ENCODE data around the gene PRPF19. TPM values are rescaled to one million over a fixed set of nuclear protein-coding genes. Genes with fewer than 3 reads are reported as not detected.

Gene PRPF19
- total RNA-seq, result 37.5 TPM

DNA sequence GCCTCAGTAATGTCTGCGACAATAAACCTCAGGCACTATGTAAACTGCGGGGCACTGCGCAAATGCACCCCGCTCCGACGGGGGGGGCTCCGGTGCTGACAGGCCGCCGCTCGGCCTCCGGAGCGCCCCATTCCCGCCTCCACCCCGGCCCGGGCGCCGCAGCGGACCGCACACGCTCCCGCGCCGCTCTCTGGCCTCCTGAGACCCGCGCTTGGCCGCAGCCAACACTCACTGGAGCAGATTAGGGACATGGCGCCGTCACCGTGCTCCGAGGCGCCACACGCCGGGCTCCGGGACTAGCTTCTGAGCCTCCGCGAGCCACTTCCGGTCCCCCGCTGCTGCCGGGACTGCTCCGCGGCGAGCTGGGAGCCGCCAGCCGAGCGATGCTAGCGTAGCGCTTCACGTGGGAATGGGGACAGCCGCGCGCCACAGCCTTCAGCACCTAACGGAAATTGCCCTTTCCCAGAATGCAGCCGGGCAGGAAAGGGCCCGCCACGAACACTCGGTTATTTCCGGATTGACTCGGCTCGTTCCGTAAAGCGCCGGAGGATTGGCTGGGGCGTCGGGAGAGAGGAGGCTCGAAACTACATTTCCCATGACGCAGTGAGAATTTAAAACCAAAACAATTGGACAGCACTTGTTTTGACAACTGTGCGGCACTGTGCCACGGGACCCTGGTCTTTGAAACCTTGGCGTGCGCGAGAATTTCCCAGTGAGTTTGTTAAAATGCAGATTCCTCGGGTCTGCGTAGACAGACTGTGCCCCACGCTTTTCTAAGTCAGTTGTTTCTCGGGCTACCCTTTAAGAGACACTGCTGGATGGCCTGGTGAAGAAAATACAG, at the start of gene PRPF19:
TSS of gene PRPF19 (minus strand) at position 454 of the 841 bp plus-strand sequence. CDS start at position 251, 203 bp downstream.
- DNase-seq (ENCODE audit: low spot score in 2 of 2) (peak; percentile 96 to 97), FAIRE-seq (peak; percentile 56)

DNA sequence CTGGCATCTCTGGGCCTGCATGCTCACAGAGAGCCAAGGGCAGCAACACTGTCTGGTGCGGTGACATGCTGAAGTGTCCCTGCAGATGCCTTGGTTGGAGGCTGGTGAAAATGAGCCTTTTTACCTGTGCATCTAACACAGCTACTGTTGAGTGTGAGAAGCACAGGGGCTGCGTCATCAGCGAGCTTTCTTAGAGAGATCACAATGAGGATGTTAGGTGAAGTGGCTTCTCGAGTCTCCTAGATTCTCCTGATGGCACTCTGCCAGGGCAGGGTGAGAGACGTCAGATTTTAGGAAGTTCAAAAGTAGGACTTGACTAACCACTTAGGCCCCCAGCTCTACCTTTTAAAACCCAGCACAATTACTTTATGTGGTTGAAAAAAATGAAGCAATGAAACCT, 49.2 kb upstream of the PRPF19 start:
- DNase-seq (ENCODE audit: low spot score in 2 of 2) (no peak), FAIRE-seq (no peak)

DNA sequence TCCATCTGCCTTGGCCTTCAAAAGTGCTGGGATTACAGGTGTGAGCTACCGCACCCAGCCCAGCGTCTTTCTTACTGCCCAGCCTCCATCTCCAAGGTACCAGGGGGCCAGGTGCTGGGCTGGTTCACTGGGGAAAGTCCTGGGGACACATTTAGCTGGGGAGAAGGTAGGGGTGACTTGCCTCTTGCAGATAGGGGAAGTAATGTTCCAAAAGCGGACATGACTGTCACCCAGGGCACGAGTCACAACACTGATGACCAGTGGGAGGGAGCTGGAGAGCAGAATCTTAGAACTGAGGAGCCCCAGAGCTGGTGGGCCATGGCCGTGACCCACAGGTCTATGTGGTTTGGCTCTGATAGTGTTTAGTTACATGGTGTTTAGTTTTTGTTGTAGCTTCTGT, 48.0 kb upstream of the PRPF19 start:
- FAIRE-seq, result no peak
- no peak for DNase-seq (ENCODE audit: low spot score in 2 of 2)

DNA sequence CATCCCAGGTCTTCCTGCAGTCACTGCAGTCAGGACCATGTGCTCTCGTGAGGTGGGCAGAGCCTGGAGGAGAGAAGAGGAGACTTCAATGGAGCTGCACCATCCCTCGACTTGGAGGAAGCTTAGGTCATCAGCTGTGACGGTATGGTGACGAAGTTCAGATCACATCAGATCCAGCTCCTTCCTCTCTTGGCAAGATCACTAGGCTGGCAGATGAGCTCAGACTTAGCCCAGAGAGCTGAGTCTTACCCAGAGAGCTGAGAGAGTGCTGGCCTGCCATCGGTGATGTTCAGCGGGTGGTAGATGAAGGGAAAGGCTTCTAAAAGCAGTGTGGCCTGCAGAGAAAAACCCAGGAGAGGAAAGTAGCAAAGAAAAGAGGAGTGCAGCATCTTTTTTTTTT, 47.4 kb upstream of the PRPF19 start:
- DNase-seq (ENCODE audit: low spot score in 2 of 2), result no peak
- no peak for FAIRE-seq

DNA sequence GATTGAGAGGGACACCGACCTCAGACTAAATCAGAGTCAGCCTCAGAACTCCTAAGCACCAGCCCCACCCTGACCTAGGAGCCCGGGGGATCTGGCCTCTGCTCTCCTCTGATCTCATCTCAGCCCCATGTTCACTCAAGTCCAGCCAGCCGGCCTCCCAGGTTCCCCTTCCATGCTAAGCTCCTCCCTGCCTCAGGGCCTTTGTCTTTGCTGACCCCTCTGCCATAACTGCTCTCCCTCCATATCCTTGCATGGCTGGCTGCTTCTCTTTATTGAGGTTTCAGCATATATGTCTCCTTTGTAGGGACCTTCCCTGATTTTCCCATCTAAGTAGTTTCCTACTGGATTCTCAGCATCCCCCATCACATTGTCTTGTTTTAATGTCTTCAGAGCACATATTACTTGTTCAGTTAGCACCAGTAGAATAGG, 46.4 kb upstream of the PRPF19 start:
- FAIRE-seq (no peak), DNase-seq (ENCODE audit: low spot score in 2 of 2) (no peak)

DNA sequence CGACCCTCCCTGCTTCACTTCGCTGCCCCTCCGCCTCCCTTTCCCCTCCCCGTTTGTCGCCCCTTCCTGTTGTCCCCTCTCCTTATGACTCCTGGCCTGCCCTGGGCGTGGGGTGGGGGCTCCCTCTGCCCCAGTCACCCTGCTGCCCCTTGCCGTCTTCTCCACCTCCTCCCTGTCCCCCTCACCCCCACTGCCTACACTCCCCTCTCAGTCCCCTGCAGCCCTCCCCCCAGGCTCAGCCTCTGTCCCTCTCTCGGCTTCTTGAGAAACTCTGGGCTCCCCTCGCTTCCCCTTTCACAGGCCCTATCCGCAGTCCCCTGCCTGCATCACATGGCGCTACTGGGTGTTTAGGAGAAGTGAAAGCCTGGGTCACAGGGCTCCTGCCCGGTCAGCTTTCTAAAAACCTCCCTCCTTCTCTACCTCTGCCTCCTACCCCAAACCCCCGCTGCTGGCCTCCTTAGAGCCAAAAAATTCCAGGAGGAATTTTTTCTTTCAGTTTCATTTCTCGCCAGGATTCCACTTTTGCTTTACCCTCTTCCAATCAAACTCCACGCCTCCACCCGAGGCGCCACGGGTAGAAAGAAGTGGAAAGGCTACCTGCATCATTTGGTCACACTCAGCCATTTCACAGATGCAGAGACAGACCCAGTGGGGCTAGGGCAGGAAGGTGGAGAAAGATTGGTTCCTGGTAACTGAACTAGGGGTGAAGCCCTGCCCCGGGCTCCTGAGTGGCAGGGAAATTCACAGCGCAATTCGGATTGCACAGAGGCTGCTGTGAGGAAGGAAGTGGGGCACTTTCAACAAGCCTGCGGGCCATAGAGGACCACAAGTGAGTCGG, 45.7 kb upstream of the PRPF19 start, which contains the start of gene SLC15A3:
TSS of gene SLC15A3 (minus strand) at position 273 of the 838 bp plus-strand sequence. CDS start 625 bp downstream, outside the sequence.
- FAIRE-seq (no peak), DNase-seq (ENCODE audit: low spot score in 2 of 2) (no peak)

DNA sequence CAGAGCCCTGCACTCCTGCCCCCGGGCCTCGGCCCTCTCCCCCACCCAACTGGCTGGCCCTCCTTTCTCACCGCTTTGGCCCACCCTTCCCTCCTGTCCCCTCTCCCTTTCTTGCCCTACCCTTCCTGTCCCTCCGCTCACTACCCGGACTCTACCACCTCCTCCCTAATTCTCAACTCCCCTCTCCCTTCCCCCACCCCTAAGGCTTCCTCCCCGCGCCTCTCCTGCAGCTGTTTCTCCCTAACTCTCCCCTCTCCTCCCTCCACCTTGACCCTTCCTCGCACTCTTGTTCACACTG, 45.2 kb upstream of the PRPF19 start:
- no peak for FAIRE-seq
- DNase-seq (ENCODE audit: low spot score in 2 of 2), result no peak

DNA sequence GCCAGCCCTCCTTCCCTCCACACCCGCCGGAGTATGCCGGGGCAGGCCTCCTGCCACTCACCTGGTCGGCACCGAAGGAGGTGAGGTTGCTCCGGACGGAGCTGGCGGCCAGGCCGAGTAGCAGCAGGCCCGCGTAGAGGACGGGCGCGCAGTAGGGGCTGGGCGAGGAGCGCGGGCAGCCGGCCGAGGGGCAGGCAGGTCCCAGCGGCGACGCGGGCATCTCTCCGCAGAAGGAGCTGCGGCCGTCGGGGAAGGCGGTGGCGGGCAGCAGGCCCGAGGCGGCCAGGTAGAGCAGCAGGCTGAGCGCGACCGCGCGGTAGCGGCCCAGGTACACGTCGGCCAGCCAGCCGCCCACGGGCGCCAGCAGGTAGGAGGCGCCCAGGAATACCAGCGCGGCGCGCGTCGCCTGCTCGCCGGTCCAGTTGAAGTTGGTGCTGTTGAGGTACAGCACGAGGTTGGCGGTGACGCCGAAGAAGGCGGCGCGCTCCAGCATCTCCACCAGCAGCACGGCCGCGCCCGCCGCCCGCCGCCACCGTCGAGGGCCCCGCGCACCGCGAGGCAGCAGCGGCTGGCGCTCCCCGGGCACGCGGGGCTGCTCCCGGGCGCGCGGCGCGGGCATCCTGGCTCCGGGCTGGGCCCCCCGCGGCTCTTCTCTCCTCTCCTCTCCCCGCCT, 44.7 kb upstream of the PRPF19 start:
- FAIRE-seq (no peak), DNase-seq (ENCODE audit: low spot score in 2 of 2) (no peak)

DNA sequence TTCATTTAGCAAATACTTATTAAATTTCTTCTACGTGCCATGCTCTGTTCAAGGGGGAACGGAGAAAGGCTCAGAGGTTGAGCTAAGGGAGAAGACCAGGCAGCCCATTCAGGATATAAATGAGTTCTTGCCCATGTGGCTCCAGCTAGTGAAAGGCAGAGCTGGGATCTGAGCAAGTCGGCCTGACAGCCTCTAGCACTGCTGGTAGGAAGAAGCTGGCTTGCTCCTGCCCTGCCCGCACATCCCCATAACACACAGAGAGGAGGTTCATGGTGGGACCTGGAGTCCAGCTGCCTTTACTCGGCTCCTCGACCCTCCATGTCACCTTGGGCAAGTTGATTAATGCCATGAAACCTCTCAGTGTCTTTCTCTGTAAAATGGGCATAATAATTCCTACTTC, 43.6 kb upstream of the PRPF19 start:
- FAIRE-seq, result no peak
- DNase-seq (ENCODE audit: low spot score in 2 of 2), result no peak

DNA sequence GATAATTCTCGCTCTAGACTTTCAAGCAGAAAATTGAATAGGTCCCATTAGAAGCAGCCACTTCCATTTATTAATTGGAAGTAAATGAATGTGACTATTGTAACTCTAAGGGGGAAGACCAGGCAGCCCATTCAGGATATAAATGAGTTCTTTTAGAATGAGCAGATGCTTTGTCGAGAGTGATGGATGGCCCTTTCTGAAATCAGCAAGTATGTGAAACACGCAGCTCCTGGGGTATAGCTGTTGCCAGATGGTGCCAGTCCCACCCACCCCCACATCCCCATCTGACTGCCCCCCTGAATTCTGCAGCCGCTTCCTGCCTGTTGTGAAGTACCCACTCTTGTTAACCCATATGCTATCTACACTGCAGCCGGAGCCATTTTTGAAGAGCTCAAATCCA, 41.9 kb upstream of the PRPF19 start:
- FAIRE-seq, result no peak
- DNase-seq (ENCODE audit: low spot score in 2 of 2), result no peak

DNA sequence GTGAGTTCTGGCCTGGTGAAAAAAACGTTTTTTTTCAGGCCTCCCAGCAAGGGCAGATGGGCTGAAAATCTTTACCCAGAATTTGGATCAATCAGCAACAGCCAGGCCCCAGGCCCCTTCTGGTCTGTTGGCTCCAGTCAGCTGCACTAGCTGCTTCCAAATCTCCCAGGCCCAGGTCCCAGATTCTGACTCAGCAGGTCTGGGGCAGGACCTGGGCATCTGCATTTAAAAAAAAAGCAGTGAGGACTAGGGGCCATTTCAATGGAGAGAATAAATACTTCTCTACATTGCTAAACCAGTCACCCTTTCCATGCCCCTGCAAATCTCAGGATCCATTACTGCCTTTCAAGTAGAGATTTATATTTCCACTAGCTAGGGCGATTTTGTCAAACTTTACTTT, 41.3 kb upstream of the PRPF19 start:
- DNase-seq (ENCODE audit: low spot score in 2 of 2) (no peak), FAIRE-seq (no peak)

DNA sequence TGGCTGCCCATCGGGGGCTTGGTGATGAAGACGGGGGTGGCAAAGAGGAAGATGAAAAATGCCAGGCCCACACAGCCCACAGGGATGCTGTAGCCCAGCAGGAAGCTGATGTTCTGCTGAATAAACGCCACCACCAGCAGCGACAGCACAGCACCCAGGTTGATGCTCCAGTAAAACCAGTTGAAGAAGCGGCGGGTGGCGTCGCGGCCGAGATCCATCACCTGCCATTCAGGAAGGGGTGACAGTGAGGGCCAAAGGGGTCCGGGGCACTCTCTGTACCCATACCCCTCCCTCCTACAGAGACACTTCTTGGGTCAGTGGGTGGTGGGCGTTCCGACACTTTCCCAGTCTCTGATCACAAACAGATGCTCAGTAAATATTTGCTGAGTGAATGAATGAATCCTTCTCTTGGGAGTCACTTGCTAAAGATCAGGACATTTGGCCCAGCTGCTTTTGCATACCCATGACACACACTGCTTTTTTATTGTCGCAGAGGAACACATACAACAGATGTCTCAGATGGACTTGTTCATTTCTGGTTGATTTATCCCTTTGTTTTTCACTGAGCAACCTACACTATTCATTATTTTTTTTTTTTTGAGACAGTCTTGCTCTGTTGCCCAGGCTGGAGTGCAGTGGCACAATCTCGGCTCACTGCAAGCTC, 40.3 kb upstream of the PRPF19 start:
- DNase-seq (ENCODE audit: low spot score in 2 of 2) (no peak), FAIRE-seq (no peak)

DNA sequence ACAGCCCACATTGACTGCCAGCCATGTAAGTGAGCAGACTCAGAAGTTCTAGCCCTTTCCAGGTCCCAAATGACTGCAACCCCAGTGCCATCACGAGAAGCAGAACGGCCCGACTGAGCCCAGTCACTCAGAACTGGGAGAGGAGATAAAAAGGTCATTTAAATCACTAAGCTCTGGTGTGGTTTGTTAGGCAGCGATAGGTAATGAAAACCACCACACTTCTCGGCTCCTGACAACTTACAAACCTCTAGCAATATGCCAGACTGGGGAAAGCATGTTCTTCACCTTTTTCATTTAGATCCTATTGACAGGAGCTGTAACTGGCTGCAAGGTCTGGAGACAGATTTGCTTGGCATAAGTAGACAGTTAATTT, 38.9 kb upstream of the PRPF19 start:
- DNase-seq (ENCODE audit: low spot score in 2 of 2), result no peak

DNA sequence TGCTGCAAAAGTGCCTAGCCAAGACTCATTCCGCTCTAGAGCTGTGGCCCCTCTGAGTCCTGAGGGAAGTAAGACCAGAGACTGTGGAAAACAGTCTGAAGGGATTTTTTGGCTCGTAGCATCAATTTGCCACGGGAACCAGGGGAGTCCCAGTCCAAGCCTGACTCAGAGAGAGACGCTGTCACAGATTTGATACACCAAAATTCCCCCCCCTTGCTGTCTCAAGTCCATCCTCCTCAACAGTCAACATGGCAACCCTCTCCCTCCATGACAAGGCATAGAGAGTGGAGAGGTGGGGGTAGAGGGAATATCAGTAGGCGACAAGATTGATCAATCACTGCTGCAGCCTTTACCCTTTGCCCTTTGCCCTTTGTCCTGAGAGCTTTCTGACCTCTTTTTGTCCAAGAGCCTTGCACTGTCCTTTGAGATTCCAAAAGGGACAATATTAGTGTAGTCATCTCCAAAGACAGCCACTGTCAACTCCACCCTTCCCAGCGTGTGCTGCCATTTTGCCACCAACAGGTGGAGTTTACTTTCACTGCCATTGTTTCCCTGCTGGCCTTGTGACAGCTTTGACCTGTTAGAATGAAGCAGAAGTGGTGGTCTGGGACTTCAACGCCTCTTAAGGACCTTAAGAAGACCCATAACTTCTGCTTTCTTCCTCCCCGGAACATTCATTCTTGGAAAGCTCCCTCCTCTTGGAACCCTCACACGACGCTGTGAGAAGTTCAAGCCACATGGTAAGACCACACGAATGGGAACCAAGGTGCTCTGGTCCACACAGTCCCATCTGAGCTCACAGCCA, 38.3 kb upstream of the PRPF19 start:
- FAIRE-seq, result no peak
- no peak for DNase-seq (ENCODE audit: low spot score in 2 of 2)

More for the DNA sequence above, 38.9 kb upstream of the PRPF19 start:
- no peak for FAIRE-seq

DNA sequence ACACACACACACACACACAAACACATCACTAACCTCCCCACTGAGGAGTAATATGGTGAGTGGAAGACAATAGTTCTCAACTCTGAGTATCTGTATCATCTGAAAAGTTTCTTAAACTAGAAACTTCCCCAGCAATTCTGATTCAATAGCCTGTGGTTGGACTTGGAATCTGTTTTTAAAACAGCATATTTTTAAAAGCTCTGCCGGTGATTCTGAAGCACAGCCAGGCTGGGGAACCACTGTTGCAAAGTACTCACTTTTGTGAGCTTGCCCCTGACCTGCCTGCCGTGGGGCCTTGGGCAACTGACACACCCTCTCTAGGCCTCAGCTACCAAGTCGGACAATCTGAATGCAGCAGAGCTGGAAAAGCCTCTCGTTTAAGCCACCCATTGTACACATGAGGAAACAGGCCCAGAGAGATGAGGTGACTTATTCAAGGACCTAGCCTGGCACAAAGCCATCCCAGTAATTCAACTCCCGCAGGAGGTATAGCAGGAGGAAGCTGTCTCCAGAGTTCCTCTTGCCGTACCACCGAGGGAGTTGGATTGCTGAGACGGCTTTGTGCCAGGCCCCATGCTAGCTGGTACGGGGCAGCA, 36.7 kb upstream of the PRPF19 start:
- DNase-seq (ENCODE audit: low spot score in 2 of 2) (no peak), FAIRE-seq (no peak)

DNA sequence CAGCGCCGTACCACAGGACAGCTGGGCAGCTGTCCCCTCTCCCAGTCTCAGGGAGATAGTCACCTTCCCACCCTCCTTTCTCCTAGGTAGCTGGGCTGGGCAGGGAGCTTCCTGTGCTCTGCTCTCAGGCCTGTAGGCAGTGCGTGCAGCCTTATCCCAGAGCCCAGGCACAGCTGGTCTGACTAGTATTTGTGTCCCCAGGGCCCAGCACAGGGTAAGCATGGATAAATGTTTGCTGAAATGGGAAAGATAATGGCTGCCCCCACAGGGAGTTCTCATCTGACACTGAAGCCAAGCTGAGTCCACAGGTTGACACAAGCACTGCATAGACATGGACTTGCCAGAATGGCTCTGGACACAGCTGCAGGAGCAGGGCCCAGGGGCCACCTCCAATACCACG, 35.8 kb upstream of the PRPF19 start:
- DNase-seq (ENCODE audit: low spot score in 2 of 2), result no peak
- FAIRE-seq, result no peak

DNA sequence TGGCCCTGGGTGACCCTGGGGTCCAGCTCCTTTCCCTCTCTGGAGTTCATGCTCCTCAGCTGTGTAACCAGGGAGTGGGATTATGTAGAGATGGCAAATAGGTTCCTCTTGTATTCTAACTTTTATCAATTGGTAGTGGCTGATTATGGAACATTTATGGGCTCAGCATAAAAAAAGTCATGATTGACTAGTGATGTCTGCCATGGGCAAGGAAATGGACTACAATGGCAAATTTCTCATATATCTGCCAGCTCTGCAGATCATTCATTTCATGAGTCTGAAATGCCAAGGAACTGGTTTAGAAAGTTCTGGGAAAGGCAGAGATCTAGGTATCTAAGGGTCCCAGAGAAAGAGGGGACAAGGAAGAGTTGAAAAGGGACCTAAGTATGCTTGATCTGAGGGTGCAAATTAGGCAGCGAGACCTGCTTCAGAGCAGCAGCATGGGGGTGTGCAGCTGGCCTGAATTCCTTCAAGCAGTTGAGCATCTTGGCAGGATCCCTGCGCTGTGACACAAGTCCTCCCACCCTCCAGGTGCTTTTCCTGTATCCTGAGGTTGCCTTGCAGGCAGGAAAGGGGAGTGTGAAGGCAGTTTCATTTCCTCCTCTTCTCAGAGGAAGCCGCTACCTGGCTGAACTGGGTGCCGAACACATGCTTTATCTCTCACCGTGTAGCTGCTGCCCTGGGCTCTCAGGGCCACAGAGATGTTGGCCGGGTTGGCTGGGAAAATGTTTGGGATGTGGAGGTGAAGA, 35.2 kb upstream of the PRPF19 start:
- DNase-seq (ENCODE audit: low spot score in 2 of 2), result no peak

DNA sequence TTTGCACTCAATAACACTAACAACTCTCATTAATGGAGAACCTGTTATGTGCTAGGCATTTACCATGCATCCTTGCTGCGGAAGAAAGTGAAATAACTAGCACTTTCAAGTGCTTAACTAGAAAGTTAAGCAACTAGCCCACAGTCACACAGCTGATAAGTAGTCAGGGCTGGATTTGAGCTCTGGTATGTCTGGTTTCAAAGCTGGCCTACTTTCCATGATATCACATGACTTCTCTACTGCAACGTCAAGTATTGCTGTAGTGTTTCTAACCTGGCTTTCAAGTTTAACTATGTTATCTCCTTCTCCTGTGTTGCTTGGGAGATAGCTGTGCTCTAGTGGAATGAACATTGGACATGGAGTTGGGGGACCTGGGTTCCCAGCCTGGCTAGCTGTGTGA, 33.5 kb upstream of the PRPF19 start:
- no peak for DNase-seq (ENCODE audit: low spot score in 2 of 2)
- FAIRE-seq, result no peak

More for the DNA sequence above, 35.2 kb upstream of the PRPF19 start:
- no peak for FAIRE-seq

DNA sequence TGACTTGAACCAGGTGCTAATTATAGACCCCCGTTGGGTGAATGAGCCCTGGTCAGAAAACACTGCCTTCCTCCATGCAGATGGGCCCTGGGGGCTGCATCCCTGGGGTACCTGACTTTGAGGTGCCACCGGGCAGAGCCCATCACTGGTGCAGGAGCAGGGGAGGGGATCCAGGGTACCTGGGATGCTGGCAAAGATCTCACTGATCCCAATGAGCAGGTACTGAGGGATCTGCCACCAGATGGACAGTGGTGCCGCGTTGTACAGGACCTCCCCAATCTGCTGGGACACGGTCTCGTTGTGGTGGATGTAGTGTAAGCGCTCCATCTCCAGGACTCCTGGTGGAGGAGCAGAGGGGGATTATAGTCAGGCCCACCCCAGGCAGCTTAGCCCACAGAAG, 32.9 kb upstream of the PRPF19 start:
- DNase-seq (ENCODE audit: low spot score in 2 of 2), result no peak
- FAIRE-seq, result no peak

Measured in frontal cortex (tissue), 4 donors.